Measurements from ENCODE around the gene NDRG3.
A peak's percentile ranks its signal among the peaks of the same experiment; 100 is the strongest.
"Not testable (repeated sequence)": the region's sequence is repeated elsewhere in the genome, so short reads cannot be mapped to it uniquely, and the experiment has no call there.

Gene NDRG3

DNA sequence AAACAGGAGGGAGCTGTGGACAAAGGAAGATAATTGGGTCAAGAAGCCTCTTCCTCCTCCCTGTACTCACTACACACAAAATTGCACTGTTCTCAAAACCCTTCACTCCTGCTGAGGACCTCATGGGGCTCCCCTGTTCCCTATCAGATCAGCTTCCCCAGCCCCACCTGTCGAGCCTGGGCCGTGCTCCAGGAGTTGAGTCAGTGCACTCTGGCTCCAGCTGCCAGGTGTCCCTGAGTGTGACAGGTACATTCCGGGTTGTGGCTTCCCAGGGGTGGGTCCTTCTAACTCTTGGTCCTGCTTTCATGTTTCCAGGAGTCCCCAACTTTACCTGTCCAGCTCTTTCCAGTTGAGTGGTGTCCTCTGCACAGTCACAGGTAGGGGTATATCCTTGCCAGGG is 131.9 kb downstream of the NDRG3 start:
- no peak for DNase-seq (ENCODE audit: low read depth in 1 of 2, low spot score in 1 of 2)

DNA sequence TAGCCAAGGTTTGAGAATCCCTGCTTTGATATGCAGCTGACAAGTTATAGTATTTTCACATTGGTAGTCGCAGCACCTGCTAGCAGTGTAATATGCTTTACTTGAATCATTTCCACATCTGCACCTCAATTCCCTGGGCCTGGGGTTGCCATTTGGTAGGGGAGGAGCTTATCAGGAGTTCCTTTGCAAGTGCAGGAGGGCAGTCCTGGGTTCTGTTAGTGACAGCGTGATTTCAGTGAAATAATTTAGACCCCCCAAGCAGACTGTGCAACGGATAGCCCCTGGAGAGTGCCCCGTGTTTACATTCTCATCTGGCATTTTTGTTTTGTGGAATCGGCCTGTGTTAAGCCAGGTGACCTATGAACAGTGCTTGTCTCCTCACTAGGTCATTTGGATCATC is 134.3 kb downstream of the NDRG3 start:
- DNase-seq (ENCODE audit: low read depth in 1 of 2, low spot score in 1 of 2) = no peak

DNA sequence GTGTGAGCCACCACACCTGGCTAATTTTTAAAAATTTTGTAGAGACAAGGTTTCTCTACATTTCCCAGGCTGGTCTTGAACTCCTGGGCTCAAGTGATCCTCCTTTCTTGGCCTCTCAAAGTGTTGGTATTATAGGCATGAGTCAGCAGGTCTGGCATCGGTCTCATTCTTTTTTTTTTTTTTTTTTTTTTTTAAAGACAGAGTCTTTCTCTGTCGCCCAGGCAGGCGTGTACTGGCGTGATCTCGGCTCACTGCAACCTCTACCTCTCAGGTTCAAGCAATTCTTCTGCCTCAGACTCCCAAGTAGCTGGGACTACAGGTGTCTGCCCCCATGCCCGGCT is 137.5 kb downstream of the NDRG3 start:
- not testable (repeated sequence) for DNase-seq (ENCODE audit: low read depth in 1 of 2, low spot score in 1 of 2)

DNA sequence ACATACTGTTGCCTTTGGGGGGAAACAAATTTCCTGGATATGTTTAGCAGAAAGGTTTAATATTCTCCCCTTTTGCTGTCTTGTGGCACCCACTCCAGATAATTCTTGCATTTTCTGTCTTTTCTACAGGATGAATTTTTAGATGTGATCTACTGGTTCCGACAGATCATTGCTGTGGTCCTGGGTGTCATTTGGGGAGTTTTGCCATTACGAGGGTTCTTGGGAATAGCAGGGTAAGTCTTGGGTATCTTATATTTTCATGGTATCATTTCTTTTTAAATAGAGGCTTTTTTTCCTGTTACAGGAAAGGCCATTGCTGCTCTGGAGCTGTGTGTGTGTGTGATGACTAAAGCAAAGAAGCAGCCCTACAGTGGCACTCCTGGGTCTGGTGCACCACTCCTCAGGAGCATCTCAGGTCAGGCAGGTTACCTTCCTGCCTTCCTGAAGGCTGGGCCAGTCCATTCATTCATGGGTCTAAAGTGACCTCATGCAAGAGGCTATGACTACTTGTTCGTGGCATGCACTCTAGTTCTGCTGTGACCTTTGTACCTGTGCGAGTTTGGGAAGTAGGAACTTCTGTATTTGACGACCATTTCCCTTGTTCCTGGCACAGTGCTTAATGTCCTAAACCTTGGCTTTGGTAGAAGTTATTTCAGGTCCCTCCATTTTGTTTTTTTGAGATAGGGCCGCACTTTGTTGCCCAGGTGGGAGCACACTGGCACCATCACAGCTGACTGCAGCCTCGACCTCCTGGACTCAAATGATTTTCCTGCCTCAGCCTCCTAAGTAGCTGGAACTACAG is 138.1 kb downstream of the NDRG3 start:
- no peak for DNase-seq (ENCODE audit: low read depth in 1 of 2, low spot score in 1 of 2)

DNA sequence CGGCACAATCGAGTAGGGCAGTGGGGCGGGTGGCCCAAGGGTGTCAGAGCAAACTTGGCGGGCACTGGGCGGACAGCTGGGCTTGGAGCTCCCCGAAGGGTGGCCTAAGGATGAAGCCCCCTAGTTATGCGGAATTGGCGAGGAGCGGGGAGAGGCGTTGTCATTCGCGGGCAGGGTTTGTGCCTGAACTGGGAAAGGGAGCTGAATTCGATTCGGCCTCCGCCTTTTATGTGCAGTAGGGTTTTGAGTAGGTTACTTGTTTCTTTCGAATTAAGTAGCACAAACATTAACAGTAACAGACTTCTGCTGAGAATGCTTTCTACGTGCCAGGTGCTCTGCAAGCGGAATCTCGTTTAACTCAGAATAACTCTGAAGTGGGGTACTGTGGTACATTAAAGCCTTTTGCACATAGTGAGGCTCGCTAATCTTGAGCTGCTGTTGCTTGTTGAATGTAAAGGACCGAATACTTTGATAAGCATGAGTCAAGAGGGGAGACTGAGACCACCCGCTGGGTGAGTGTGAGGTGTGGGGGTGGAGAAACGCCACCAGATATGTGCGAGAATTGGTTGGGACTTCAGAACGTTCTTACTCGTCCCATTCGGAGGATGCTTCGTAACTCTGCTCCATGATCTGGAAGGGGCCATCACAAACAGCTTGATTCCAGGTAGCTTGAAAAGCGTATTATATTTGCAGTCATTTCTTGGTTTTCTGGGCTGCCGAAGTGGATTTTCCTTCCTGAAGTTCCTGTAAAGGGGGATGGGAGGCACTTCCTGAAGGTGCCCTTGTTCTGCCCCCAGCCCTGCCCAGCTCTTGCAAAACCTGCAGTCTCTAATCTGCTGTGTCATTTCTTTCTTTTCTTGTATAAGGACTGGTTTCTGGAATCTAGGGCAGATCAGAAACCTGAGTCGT is 139.5 kb downstream of the NDRG3 start:
- no peak for DNase-seq (ENCODE audit: low read depth in 1 of 2, low spot score in 1 of 2)

DNA sequence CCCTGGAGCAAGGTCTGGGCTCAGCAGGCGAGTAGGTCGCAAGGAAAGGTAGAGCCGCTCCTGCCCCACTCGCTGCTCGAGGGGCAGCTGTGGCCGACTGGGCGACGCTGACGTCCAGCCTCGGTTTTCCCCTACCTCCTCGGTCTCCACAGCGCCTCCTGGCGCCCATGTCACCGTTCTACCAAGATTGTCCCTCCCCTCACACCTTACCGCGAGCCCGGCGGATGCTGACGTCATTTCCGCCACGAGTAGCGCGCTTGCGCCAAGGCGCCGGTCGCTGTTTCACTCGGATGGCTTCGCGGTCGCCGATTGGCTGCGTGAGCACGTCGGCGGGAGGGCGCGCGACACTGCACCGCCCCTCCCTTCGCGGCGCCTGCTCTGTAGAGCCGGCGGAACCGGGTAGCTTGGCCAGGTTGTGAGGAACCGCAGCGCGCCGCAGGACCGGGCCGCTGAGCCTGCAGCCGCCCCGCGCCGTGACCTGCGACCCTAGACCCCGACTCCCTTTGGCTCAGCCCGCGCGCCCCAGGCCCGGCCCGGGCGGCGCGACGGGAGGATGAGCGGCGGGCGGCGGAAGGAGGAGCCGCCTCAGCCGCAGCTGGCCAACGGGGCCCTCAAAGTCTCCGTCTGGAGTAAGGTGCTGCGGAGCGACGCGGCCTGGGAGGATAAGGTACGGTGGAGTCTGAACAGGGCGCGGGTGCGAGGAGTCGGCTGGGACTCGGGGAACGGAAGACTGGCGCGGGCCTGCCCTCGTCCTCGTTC is 140.3 kb downstream of the NDRG3 start, which contains the start of gene RAB5IF:
TSS of gene RAB5IF (plus strand) at position 381 of the 759 bp plus-strand sequence. CDS start at position 554, 173 bp downstream.
- peak; percentile 99 for DNase-seq (ENCODE audit: low read depth in 1 of 2, low spot score in 1 of 2)

DNA sequence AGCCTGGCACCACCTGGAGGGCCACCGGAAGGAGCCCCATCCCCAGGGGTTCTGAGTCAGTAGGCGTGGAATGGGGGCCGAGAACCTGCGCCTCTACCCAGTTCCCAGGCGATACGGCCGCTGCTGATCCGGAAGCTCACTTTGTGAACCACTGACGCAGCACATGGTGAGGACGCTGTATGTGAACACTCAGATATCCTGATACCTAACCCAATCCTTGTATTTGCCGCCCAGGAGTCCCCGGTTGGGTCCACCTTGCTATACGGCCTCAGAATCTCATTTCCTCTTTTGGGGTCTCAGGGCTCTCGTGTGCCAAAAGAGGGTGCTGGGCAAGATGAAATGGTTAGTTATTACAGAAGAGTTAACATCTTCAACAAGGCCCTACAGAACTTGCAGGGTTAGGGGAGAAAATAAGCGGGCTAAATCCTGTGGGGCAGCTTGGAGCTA is 140.9 kb downstream of the NDRG3 start:
- DNase-seq (ENCODE audit: low read depth in 1 of 2, low spot score in 1 of 2) = no peak

All from activated CD4-positive, alpha-beta T cell treated with anti-CD3 and anti-CD28 coated beads, Interleukin-2, amount 50 U/mL, for 24 hours (primary cell).